ENCODE measurements around the gene MTHFD2L. TPM values are rescaled to one million over a fixed set of nuclear protein-coding genes. Genes with fewer than 3 reads are reported as not detected.
A peak's percentile ranks its signal among the peaks of the same experiment; 100 is the strongest.

The MTHFD2L gene
- total and polyA plus RNA-seq, 9 of the 15 experiments (the other 6 are each of a cell fraction or from before 2014, with no cell fraction given): 10.0 to 39.0 (median 26.0) TPM

GRCh38 chr4:74331252-74331651 lies 173.3 kb downstream of the MTHFD2L start (continued):
- TF ChIP-seq TRIM25 (IDR thresholded peaks at IDR 0.05; ENCODE audit: borderline replicate concordance): no peak
- TF ChIP-seq DLX4 (CRISPR knock-in tag; IDR thresholded peaks at IDR 0.05): no peak
- no peak for TF ChIP-seq ZBTB34 (CRISPR knock-in tag; IDR thresholded peaks at IDR 0.05)
- peak; percentile 33 for TF ChIP-seq CXXC5 (CRISPR knock-in tag; IDR thresholded peaks at IDR 0.05)
- no peak for TF ChIP-seq ZNF696 (CRISPR knock-in tag; conservative IDR thresholded peaks at IDR 0.05)
- no peak for TF ChIP-seq CREM (IDR thresholded peaks at IDR 0.05; ENCODE audit: low read depth)
- no peak for TF ChIP-seq TAF9B (IDR thresholded peaks at IDR 0.05; ENCODE audit: partially characterized antibody)
- TF ChIP-seq BHLHE40 (IDR thresholded peaks at IDR 0.05; ENCODE audit: low read length): no peak
- peak; percentile 32 for TF ChIP-seq KDM5B (IDR thresholded peaks at IDR 0.05; ENCODE audit: insufficient replicate concordance, low read depth, low read length)
- TF ChIP-seq U2AF1 (optimal IDR thresholded peaks at IDR 0.05; ENCODE audit: low read depth, low read length): no peak
- TF ChIP-seq GMEB1 (CRISPR knock-in tag; IDR thresholded peaks at IDR 0.05): 0 out of 2 replicates have a peak, but pooled peaks have one; percentile 36
- TF ChIP-seq ZBTB11 (CRISPR knock-in tag; IDR thresholded peaks at IDR 0.05): no peak

All from K562 (cell line).